GM19372 (cell line): Measurements from ENCODE around the gene HCFC2.

ENCODE experiments used
- ATAC-seq: cut with Tn5 transposase; IDR thresholded peaks from one replicate; pipeline ENCODE4 v1.9.1; 2021; ENCODE audit warnings: mild to moderate bottlenecking, low read depth, moderate library complexity; ENCODE audit not compliant: unreplicated experiment

HCFC2 gene

DNA sequence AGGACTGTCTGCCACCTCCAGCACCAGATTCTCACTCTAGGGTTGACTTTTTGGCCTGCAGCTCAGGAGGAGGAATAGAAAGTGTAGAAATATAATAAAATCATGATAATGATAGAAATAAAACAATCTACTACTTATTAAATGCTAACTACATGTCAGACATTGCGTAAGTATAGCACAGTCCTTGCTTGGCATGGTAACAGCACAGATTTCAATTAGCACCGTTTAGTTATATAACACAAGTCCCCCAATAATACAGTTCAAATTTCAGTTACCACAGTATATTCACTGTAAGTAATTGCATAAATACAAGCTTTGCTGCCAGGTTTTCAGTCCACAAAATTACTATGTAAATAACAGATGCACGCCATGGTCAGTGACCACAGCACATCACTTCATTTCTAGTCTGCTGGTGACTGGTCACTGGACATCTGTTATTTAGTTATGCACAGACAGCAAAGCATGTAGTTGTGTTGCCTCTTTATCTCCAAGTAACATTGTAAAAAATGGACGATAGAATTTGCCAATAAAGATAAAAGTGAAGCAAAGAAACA, 7.8 kb upstream of the HCFC2 start:
- ATAC-seq = no peak

DNA sequence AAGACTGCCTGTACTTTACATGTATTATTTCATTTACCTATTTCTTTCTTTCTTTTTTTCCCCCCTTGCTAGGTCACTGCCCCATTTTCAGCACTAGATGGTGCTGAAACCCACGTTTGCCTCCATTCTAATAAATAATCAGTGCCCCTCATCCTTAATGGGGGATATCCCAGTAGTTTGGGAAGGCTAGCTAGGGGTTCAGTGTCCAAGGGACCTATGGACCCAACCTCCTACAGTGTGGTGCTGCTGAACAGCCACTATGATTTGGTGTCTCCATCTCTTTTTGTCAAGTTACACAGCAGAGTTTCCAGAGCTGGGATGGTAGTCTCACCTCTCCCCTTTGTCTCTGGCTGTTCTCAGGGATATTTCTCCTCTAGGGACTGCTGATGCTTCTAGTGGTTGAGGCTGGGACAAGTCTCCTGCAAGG, 6.5 kb upstream of the HCFC2 start:
- no peak for ATAC-seq

DNA sequence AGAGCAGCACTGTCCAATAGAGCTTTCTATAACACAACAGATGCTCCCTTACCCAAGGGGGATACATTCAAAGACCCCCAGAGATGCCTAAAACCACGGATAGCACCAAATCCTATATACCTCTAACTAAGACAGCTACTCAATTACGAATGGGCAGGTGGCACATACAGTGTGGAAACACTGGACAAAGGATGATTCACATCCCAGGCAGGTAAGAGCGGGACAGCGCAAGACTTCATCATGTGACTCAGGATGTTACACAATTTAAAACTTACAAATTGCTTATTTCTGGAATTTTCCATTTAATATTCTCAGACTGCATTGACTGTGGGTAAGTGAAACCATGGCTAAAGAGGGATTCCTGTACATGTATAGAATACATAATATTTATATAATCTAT, 5.5 kb upstream of the HCFC2 start:
- no peak for ATAC-seq

DNA sequence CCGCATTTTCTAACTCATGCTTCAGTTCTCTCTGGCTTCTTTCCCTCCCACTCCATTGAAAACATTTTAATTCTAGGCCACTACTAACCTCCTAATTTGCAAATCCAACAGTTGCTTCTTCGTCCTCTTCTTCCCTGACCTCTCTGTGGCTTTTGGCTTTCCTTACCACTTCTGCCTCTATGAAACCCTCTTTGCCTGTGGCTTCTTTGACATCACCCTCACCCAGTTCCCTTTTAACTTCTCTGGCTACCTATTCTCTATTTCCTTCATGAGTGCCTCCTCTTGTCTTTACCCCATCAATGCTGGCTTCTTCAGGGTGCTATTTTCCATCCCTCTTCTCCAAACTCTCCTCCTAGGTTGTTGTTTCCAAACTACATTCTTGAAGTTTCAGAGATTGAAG, 4.4 kb upstream of the HCFC2 start:
- no peak for ATAC-seq

DNA sequence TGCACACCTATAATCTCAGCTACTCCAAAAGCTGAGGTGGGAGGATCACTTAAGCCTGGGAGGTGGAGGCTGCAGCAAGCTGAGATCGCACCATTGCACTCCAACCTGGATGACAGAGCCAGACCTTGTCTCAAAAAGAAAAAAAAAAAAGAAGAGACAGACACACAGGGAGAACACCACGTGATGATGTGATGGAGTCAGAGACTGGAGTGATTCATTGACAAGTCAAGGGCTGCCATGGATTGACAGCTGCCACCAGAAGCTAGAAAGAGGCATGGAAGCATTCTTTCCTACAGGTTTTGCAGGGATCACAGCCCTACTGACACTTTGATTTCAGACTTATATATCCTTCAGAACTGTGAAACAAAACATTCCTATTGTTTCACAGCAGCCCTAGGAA, 3.5 kb upstream of the HCFC2 start:
- no peak for ATAC-seq

DNA sequence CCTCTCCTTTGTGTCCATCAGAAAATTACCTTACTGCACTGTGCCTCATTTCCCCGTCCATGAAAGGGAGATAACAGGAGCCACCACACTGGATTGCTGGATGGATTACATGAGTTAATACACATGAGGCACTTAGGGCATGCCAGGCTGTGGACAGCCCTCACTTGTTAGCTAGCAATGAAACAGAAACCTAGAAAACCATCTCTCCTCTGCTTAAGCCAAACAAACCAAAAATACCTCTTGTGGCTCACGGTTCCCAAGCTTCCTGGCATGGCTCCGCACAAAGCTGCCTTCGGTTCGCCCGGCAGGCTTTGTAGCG, 660 bp upstream of the HCFC2 start:
- peak; percentile 22 for ATAC-seq

DNA sequence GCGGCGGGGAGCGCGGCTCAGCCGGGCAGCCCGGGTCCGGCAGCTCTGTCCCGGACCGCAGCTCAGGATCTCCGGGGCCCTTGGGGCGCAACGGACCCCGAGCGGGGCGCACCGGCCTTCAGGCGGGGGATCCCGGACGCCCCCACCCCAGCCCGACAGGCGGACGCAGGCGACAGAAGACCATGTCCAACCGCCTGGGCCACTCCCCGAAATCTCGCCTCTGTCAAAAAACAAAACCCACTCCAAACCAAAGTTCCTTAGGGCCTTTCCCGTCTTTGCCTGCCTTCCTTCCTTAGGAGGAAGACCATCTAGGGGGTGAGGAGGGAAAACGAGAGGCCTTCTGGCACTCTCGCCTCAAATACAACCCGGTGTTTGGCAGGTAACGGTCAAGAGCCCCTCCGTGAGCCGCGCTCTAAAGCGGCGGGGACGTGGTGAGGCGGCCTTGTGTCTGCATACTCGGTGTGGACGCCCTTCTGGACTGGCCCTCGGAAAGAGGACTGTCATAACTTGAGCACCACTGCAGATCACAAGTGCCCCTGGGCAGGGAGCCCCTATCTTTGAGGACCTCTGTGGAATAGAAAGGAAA, 604 bp downstream of the HCFC2 start:
- ATAC-seq = peak; percentile 23

DNA sequence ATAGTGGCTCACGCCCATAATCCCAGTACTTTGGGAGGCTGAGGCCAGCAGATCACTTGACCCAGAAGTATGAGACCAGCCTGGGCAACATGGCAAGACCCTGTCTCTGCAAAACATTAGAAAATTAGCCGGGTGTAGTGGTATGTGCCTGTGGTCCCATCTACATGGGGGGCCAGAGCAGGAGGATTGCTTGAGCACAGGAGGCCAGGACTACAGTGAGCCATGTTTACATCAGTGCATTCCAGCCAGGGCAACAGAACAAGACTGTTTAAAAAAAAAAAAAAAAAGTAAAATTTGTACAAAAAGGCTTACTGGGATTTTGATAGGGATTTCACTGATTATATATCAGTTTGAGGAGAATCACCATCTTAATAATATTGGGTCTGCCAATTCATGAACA, 7.8 kb downstream of the HCFC2 start:
- no peak for ATAC-seq

DNA sequence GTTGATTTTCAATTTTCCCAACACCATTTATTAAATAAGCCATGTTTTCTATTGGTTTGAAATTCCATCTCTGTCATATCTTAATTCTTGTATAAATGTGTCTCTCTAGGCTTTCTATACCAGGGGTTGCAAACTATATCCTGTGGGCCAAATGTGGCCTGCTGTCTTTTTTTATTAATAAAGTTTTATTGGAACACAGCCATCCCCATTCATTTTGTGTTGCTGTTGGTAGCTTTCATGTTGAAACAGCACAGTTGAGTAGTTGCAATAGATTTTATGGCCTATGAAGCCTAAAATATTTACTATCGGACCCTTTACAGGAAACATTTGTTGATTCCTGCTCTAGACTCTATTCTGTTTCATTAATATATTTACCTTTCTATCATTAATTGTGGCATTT, 9.4 kb downstream of the HCFC2 start:
- no peak for ATAC-seq

DNA sequence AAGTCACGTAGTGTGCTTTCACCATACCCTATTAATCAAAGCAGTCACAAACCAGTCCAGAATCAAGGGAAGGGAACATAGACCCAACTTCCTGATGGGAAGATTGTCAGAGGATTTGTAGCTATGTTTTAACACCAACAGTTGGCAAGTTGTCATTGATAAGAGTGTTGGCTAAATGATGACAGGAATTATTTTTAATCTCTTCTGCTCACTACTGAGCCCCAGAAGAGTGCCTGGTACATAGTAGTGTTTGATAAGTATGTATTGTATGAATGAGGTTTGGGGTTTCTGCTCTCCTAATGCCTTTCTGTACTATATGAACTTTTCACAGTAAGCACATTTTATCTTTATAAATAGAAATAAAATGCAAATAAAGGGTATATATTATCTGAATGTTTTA, 14.7 kb downstream of the HCFC2 start:
- ATAC-seq = no peak

DNA sequence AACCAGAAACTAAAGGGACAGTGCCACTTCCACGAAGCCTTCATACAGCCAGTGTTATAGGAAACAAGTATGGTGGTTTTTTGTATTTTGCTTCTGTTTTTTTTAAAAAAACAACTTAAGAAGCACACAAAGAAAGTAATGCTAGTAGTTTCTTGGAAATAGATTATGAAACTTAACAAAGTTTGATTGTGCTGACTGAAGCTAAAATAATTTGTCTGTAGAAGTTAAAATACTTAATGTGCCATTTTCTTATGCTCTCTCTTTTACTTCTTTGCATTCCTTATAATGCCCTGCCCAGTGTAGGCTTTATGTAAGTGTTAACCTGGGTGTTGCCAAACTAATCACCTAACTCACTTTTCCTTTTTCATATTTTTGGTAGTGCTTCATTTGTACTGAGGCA, 16.4 kb downstream of the HCFC2 start:
- no peak for ATAC-seq

DNA sequence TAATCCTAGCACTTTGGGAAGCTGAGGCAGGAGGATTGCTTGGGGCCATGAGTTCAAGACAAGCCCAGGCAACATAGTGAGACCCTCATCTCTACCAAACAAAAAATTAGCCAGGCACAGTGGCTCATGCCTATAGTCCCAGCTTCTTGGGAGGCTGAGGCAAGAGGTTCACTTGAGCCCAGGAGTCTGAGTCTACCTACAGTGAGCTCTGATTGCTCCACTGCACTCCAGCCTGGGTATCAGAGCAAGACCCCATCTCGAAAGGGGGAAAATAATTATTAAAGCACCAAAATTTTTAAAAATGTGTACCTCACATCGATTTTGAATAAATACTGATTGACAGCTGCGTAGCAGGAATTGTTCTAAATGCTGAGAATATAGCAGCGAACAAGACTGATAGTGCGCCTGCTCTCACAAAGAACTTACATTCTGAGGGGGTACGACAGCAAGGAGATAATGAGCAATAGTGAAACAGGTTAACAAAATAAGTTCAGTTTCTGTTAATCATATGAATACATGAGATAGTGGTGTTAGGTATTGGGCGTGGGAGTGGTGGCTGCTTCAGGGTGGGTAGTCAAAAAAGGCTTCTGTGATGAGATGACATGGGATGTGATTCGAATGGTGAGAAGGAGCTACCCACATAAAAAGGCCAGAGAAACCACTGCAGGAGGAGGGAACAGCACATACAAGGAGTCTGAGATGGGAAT, 19.6 kb downstream of the HCFC2 start:
- ATAC-seq = no peak

DNA sequence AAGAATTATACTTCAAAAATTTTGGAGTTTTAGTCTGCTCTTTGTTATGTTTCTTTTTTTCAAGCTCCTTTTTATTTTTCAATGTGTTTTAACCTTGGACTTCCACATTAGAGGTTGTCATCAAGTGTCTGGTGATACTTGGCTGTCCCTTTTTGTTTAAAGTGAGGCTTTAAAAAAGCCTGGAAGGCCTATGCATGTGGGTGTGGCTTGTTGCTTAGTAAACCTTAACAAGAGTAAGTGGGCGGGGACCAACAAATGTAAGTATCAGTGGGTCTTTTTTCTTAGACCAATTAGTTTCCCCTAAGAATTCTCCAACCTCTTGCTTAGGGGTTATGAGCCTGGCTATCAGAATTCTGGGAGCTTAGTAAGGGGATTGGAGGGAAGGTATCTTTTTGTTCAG, 26.4 kb downstream of the HCFC2 start:
- no peak for ATAC-seq

DNA sequence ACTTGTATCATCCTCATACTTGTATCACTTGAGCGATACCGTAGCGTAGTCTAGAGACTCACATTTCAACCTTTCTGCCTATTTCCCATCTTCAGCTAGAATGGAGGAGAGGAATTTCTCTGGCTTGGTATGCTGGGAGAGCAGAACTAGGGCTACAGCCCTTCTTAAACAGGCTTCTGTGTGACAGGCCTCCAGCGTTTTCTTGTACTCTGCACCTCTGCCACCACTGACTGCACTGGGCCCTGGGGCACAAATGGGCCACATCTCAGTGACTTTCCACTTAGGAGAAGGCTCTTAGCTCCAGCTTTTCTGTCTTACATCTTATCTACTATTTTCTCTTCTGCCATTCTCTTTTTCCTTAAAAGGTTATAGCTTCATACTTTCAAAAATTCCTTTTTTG, 26.8 kb downstream of the HCFC2 start:
- no peak for ATAC-seq

DNA sequence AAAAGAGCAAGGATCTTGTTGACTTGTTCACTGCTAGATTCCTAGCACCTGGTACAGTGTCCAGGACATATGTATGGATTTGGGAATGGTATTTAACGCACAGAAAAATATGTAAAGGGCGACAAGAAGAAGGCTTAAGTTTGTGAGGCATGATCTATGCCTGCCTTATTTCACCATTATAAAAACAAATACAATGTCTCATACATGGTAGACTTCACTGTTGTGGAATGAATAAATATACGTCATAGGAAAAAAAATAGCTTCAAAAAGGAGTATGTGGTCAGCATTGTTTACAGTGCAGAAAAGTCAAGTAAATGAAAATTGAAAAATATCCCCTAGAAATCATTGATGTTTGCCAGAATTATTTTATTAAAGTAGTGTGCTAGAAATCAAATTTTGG, 30.0 kb downstream of the HCFC2 start:
- ATAC-seq = no peak

DNA sequence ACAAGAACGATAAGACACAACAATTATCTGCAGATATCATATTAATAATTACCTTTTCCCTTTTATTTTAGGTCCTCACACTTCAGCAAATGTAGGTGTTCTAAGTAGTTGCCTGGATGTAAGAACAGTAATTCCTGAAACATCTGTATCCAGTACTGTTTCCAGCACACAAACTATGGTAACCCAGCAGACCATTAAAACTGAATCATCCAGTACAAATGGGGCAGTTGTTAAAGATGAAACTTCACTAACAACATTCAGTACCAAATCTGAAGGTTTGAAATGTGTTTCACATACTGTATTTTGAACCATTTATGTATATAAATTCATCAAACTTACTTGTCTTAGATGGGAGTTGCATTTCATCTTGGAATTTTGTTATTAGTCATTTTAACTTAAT, 31.0 kb downstream of the HCFC2 start:
- ATAC-seq = no peak

DNA sequence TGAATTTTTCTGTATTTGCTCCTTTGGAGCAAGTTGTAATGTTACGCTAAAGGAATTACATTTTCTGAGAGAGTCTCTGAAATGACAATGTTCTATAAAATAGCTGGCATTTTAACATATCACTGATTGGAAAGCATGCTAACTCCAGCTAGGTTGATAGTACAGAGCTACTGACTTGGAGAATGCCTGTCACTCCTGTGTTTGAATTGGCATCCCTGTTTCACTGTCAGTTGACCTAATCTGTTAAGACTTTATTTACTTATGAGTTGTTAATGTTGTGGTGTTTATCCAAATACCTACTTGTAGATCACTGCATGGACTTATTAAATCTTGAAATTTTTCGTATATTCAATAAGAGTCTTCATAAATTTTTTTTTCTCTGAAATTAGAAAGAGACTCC, 33.6 kb downstream of the HCFC2 start:
- no peak for ATAC-seq

DNA sequence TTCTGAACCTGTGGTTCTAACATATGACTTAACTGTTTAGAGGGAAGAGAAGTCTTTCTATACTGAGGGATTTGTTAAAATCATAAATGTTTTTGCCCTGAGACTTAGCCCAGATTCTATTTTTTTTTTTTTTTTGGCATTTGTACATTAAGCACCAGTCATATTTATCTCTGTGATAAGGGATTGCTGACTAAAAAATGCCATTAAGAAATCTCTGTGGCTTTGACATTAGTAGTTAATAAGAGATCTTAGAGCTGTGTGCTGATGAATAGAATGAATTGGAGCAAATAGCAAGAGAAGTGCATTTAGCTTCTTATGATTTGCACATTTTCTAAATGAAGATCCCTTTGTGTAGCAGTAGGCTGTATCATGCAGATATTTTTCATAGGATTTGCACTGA, 41.1 kb downstream of the HCFC2 start:
- no peak for ATAC-seq

DNA sequence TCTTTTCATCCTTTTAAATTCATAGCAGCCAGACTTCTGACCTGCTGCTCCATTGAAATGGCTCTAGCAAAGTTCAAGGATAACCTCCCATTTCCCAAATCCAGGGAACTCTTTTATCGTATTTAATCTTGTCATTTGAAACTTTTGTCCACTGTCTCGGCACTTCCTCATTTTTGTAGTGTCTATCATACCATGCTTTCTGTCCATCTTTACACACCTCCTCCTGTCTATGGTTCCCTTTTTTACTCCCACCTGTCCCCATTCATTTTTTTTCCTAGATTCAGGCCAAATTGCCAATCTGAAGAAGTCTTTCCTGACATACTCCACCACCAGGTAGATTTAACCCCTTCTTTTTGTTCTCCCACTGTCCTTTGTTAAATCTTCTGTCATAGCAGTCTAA, 42.6 kb downstream of the HCFC2 start:
- ATAC-seq = no peak

DNA sequence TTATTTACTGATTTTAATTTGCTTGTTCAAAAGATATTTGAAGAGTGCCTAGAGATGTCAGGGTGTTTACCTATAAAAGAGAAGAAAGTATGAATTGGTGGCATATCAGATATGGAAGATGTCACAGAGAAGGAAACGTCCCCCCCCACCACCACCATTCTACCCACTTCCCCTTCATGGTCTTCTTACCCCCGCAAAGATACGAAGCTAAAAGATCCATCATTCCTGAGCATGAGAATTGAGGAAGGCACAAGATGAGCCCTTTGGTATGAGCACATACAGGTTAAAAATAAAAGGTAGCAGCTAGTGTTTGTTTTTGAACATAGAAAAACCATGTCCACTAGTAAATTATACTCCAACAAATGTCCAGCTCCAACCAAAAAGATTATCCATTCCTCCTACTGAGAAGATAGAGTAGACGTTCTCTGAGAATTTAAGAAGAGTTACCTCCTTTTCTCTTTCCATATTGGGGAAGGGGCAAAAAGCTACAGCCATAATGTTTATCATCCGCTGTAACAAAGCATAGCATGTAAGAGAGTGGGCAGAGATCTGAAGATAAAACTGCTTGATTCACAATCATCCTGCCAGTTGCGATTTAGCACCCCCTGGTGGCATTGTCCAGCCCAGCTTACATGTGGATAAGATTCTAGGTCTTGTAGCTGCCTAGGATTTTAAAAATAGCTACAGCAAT, 44.6 kb downstream of the HCFC2 start:
- no peak for ATAC-seq

DNA sequence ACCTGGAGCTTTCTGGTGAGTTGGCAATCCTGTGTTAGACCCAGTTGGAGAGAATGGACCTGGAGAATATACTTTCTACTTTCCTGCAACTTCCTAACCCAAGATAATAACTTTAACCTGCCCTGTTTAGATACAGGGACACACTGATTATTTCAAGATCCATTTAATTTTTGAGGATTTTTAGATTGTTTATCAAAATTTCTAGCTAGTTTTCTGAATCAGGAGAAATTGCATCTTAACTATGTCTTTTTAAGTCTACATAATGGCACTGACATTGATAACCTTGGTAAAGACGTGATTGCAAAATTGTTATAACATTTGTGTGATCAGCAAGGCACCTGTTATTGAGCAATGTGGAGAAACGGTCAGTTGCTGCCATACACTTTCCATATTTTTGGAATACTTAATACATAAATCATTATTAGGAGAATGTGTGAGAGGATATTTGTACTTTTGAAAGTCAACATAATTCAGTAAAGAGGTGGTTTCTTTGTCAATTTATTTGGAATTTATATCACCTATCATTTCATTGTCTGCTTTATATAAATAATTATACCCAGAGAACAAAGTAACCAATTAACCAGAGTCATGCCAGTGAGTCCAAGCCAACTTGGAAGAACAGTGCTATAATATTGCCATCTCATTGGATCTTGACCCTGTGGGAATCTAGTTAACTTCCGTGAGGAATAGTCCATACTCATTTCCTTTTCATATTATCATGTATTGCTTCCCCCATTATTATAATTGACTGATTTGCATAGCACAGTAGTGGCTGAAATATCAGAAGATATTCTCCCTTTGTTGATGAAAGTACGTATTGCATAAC, 45.3 kb downstream of the HCFC2 start:
- ATAC-seq = no peak
